PC-3 (cell line): Measurements from ENCODE around the gene PIK3R5.

Source experiments
- CTCF ChIP-seq: fragments of 300-600 bp; sonication (generic); conservative IDR thresholded peaks from 2 replicates; pipeline ENCODE4 v1.5.1; 2017; ENCODE audit warnings: antibody characterized with exemption, low read depth, mild to moderate bottlenecking, low read length
- EZH2phosphoT487 ChIP-seq: fragments of 300-600 bp; sonication (generic); IDR thresholded peaks from 2 replicates; pipeline ENCODE4 v1.6.1; 2018; ENCODE audit warnings: mild to moderate bottlenecking, antibody characterized with exemption, low read length, borderline replicate concordance

GRCh38 chr17:8844229-8845218, 121.0 kb downstream of the PIK3R5 start:
- TF ChIP-seq CTCF, result no peak
- no peak for TF ChIP-seq EZH2phosphoT487
